NB4 (cell line): Measurements from ENCODE around the gene UGT1A3.

Source experiments
- POLR2A ChIP-seq: IDR thresholded peaks from 2 replicates; pipeline ENCODE4 v1.6.1; 2011; ENCODE audit warnings: mild to moderate bottlenecking; ENCODE audit not compliant: insufficient read length; ENCODE audit errors: extremely low read depth
- TF ChIP-seq, protein P1 (sequence below): IDR thresholded peaks from one replicate; pipeline ENCODE4 v1.5.1; 2012; ENCODE audit warnings: low read depth, low read length

DNA sequence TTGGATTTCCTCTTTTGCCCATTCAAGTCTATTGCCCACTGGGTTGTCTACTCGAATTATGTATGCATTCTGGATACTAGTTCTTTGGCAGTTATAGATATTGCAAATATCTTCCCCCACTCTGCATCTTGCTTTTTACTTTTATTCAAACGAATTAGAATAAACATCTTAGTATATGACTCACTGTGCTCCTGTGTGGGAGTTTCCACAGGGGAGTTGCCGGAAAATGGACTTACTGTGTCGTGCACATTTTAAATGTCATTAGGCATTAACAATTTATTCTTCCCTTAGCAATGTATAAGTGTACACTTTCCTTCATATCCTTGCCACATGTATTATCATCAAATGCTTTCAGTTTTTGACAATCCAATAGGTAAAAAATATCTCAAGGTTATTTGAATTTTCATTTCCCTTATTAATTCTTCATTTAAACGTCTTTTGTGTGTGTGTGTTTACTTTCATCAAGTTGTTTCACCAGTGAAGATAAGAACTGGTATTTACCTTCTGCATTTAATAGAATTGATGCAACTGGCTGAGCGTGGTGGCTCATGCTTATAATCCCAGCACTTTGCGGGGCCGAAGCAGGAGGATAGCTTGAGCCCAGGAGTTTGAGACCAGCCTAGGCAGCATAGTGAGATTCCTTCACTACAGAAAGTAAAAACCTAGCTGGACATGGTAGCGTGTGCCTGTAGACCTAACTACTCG lies 20.8 kb upstream of the UGT1A3 start:
- TF ChIP-seq, protein P1, sequence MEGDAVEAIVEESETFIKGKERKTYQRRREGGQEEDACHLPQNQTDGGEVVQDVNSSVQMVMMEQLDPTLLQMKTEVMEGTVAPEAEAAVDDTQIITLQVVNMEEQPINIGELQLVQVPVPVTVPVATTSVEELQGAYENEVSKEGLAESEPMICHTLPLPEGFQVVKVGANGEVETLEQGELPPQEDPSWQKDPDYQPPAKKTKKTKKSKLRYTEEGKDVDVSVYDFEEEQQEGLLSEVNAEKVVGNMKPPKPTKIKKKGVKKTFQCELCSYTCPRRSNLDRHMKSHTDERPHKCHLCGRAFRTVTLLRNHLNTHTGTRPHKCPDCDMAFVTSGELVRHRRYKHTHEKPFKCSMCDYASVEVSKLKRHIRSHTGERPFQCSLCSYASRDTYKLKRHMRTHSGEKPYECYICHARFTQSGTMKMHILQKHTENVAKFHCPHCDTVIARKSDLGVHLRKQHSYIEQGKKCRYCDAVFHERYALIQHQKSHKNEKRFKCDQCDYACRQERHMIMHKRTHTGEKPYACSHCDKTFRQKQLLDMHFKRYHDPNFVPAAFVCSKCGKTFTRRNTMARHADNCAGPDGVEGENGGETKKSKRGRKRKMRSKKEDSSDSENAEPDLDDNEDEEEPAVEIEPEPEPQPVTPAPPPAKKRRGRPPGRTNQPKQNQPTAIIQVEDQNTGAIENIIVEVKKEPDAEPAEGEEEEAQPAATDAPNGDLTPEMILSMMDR: no peak
- TF ChIP-seq POLR2A: no peak
